ENCODE data around the gene ILKAP. TPM values are rescaled to one million over a fixed set of nuclear protein-coding genes. Genes with fewer than 3 reads are reported as not detected.

Gene ILKAP
- polyA plus RNA-seq, 1 donor from 2014 or later: 78.5 TPM

DNA sequence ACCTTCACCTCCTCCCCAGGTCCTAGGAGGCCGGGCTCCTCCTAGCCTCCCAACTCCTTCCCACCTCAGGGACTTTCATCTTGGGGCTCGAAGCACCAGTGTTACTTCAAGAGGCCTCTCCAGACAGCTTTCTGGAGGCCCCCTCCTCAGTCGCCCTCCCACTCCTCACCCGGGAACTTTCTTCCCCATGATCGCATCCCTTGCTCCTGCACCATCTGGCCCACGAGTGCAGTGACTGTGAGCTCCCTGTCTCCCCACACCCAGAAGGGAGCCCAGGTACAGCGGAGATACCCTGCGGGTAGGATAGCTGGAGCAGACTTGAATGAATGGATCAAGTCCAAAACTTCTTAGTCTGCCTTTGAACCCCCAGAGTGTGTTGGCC lies 38.6 kb downstream of the ILKAP start:
- no peak overlapping the region for H3K4me2 ChIP-seq (ENCODE audit: low read length)
- TF ChIP-seq, protein P1, sequence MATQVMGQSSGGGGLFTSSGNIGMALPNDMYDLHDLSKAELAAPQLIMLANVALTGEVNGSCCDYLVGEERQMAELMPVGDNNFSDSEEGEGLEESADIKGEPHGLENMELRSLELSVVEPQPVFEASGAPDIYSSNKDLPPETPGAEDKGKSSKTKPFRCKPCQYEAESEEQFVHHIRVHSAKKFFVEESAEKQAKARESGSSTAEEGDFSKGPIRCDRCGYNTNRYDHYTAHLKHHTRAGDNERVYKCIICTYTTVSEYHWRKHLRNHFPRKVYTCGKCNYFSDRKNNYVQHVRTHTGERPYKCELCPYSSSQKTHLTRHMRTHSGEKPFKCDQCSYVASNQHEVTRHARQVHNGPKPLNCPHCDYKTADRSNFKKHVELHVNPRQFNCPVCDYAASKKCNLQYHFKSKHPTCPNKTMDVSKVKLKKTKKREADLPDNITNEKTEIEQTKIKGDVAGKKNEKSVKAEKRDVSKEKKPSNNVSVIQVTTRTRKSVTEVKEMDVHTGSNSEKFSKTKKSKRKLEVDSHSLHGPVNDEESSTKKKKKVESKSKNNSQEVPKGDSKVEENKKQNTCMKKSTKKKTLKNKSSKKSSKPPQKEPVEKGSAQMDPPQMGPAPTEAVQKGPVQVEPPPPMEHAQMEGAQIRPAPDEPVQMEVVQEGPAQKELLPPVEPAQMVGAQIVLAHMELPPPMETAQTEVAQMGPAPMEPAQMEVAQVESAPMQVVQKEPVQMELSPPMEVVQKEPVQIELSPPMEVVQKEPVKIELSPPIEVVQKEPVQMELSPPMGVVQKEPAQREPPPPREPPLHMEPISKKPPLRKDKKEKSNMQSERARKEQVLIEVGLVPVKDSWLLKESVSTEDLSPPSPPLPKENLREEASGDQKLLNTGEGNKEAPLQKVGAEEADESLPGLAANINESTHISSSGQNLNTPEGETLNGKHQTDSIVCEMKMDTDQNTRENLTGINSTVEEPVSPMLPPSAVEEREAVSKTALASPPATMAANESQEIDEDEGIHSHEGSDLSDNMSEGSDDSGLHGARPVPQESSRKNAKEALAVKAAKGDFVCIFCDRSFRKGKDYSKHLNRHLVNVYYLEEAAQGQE (IDR thresholded peaks at IDR 0.05; ENCODE audit: borderline replicate concordance): no peak
- TF ChIP-seq RAD21 (conservative IDR thresholded peaks at IDR 0.05) (no peak), EZH2 (IDR thresholded peaks at IDR 0.05; ENCODE audit: borderline replicate concordance, insufficient read depth, low read length, poor library complexity, severe bottlenecking) (no peak), TAF1 (IDR thresholded peaks at IDR 0.05; ENCODE audit: low read depth) (no peak), CTCF (IDR thresholded peaks at IDR 0.05; ENCODE audit: poor library complexity, severe bottlenecking) (no peak), POLR2AphosphoS5 (IDR thresholded peaks at IDR 0.05) (no peak), MXI1 (conservative IDR thresholded peaks at IDR 0.05; ENCODE audit: poor library complexity, severe bottlenecking) (no peak)
- H2AFZ ChIP-seq (ENCODE audit: low read depth, low read length): no peak overlapping the region
- no peaks in the 10 kb centered on the region for H3K9me2 ChIP-seq (ENCODE audit: insufficient read depth, low read length)
- H3K27me3 ChIP-seq (ENCODE audit: insufficient read depth, low read depth, low read length): peaks cover 36% of the 10 kb centered on the region
- no peaks in the 10 kb centered on the region for H3F3A ChIP-seq (ENCODE audit: insufficient read depth, low read length, poor library complexity, severe bottlenecking)
- no peaks in the 10 kb centered on the region for H3K79me2 ChIP-seq (replicated peaks; ENCODE audit: insufficient read depth, low read length)
- H3K36me3 ChIP-seq (ENCODE audit: insufficient read depth, low read length): no peaks in the 10 kb centered on the region
- no peak overlapping the region for H3K27ac ChIP-seq (ENCODE audit: low read length)
- no peaks in the 10 kb centered on the region for H4K20me1 ChIP-seq (ENCODE audit: insufficient read depth)
- no peak overlapping the region for H3K4me3 ChIP-seq (ENCODE audit: low read length)
- no peaks in the 10 kb centered on the region for H3K9me3 ChIP-seq (ENCODE audit: low read length)
- no peak overlapping the region for H3K9ac ChIP-seq (ENCODE audit: low read length)

DNA sequence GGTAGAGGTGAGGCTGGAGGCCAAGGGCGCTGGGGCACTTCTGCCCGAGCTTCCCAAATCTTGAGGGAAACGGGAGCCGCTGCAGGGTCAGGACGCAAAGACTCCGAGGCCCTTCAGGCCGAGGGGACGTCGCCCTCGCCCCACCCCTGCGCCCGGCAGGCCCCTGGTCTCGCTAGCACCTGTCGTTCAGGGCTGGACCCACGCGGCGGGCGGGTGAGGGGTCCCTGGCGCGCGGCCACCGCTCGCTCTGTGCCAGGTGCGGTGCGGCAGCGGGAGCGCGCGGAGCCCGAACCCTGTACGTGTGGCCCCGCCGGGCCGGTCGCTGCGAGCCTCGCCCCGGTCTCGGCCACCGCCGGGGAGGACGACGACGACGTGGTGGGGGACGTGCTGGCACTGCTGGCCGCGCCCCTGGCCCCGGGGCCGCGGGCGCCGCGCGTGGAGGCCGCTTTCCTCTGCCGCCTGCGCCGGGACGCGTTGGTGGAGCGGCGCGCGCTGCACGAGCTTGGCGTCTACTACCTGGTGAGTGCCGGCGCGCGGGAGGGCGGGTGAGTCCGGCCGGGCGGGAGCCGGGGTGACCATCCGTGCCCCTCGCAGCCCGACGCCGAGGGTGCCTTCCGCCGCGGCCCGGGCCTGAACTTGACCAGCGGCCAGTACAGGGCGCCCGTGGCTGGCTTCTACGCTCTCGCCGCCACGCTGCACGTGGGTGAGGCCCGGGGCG lies 39.9 kb downstream of the ILKAP start:
- Histone ChIP-seq H3K79me2 (replicated peaks; ENCODE audit: insufficient read depth, low read length) (no peaks in the 10 kb centered on the region), H3K36me3 (ENCODE audit: insufficient read depth, low read length) (no peaks in the 10 kb centered on the region), H4K20me1 (ENCODE audit: insufficient read depth) (no peaks in the 10 kb centered on the region), H3K9ac (ENCODE audit: low read length) (no peak overlapping the region), H3K9me2 (ENCODE audit: insufficient read depth, low read length) (no peaks in the 10 kb centered on the region), H3F3A (ENCODE audit: insufficient read depth, low read length, poor library complexity, severe bottlenecking) (no peaks in the 10 kb centered on the region), H2AFZ (ENCODE audit: low read depth, low read length) (no peak overlapping the region), H3K4me2 (ENCODE audit: low read length) (no peak overlapping the region), H3K27me3 (ENCODE audit: insufficient read depth, low read depth, low read length) (peaks cover 44% of the 10 kb centered on the region), H3K9me3 (ENCODE audit: low read length) (no peaks in the 10 kb centered on the region), H3K4me3 (ENCODE audit: low read length) (peak overlapping the region; percentile 47), H3K27ac (ENCODE audit: low read length) (no peak overlapping the region)
- TF ChIP-seq TAF1 (IDR thresholded peaks at IDR 0.05; ENCODE audit: low read depth): no peak
- TF ChIP-seq RAD21 (conservative IDR thresholded peaks at IDR 0.05): no peak
- TF ChIP-seq POLR2AphosphoS5 (IDR thresholded peaks at IDR 0.05): no peak
- TF ChIP-seq EZH2 (IDR thresholded peaks at IDR 0.05; ENCODE audit: borderline replicate concordance, insufficient read depth, low read length, poor library complexity, severe bottlenecking): no peak
- TF ChIP-seq CTCF (IDR thresholded peaks at IDR 0.05; ENCODE audit: poor library complexity, severe bottlenecking): no peak
- TF ChIP-seq SMC3 (conservative IDR thresholded peaks at IDR 0.05; ENCODE audit: poor library complexity): no peak
- TF ChIP-seq MXI1 (conservative IDR thresholded peaks at IDR 0.05; ENCODE audit: poor library complexity, severe bottlenecking): no peak
- TF ChIP-seq, protein P1 (IDR thresholded peaks at IDR 0.05; ENCODE audit: borderline replicate concordance): no peak
- no peak for TF ChIP-seq EP300 (conservative IDR thresholded peaks at IDR 0.05; ENCODE audit: poor library complexity, severe bottlenecking)
